ENCODE measurements around the gene HADHA.
A peak's percentile ranks its signal among the peaks of the same experiment; 100 is the strongest.
"Not testable (repeated sequence)": the region's sequence is repeated elsewhere in the genome, so short reads cannot be mapped to it uniquely, and the experiment has no call there.

Gene HADHA

GRCh38 chr2:26166541-26166940 is 77.9 kb downstream of the HADHA start:
- H3K27ac ChIP-seq (ENCODE audit: low read length, poor library complexity, severe bottlenecking); H3K23ac ChIP-seq (ENCODE audit: low read length in 2 of 2); H2AFZ ChIP-seq (ENCODE audit: low read depth, low read length); H2AK5ac ChIP-seq (ENCODE audit: low read length, severe bottlenecking); H4K91ac ChIP-seq (ENCODE audit: low read length); H3K36me3 ChIP-seq (ENCODE audit: control insufficient read depth in 1 of 2, insufficient read depth in 2 of 2, low read depth in 1 of 2, low read length in 2 of 2); H2BK120ac ChIP-seq (ENCODE audit: low read depth, low read length); H3K4me3 ChIP-seq (ENCODE audit: insufficient read depth in 1 of 2, low read depth in 1 of 2, low read length in 2 of 2); H3K4me2 ChIP-seq (ENCODE audit: low read length, poor library complexity, severe bottlenecking); H2BK12ac ChIP-seq (ENCODE audit: low read length in 2 of 2); H3K79me1 ChIP-seq (replicated peaks; ENCODE audit: low read length, poor library complexity, severe bottlenecking); H3K4ac ChIP-seq (ENCODE audit: low read depth in 1 of 2, low read length in 2 of 2); H3K14ac ChIP-seq (ENCODE audit: low read length in 2 of 2); H2BK5ac ChIP-seq (ENCODE audit: low read depth, low read length, poor library complexity, severe bottlenecking); H3K18ac ChIP-seq (ENCODE audit: low read depth in 1 of 2, low read length in 2 of 2); H3K9ac ChIP-seq (ENCODE audit: low read length); H4K8ac ChIP-seq (ENCODE audit: low read length); H3K9me3 ChIP-seq (ENCODE audit: control insufficient read depth, low read length); H3K4me1 ChIP-seq (ENCODE audit: control insufficient read depth, insufficient read depth, low read depth, low read length); H2BK15ac ChIP-seq (ENCODE audit: low read depth, poor library complexity, severe bottlenecking): not testable (repeated sequence)
- DNase-seq, result peak; percentile 34
- H3K27me3 ChIP-seq (ENCODE audit: control insufficient read depth in 1 of 2, insufficient read depth in 1 of 2, low read length in 2 of 2), result peaks cover 0 to 13% of the 10 kb centered on the region in 2 experiments
- 95% methylated on average over 4 of the region's 6 CpGs for WGBS

GRCh38 chr2:26165403-26165802 is 79.0 kb downstream of the HADHA start:
- Histone ChIP-seq H2AFZ (ENCODE audit: low read depth, low read length) (no peak overlapping the region), H2BK15ac (ENCODE audit: low read depth, poor library complexity, severe bottlenecking) (no peak overlapping the region), H3K4me1 (ENCODE audit: control insufficient read depth, insufficient read depth, low read depth, low read length) (no peaks in the 10 kb centered on the region), H2BK120ac (ENCODE audit: low read depth, low read length) (no peak overlapping the region), H3K23ac (ENCODE audit: low read length in 2 of 2) (no peak overlapping the region), H3K18ac (ENCODE audit: low read depth in 1 of 2, low read length in 2 of 2) (no peak overlapping the region), H2AK5ac (ENCODE audit: low read length, severe bottlenecking) (no peak overlapping the region), H4K8ac (ENCODE audit: low read length) (no peak overlapping the region), H3K14ac (ENCODE audit: low read length in 2 of 2) (no peak overlapping the region), H2BK5ac (ENCODE audit: low read depth, low read length, poor library complexity, severe bottlenecking) (no peak overlapping the region), H3K36me3 (ENCODE audit: control insufficient read depth in 1 of 2, insufficient read depth in 2 of 2, low read depth in 1 of 2, low read length in 2 of 2) (peaks cover 0 to 2% of the 10 kb centered on the region in 2 experiments), H3K79me1 (replicated peaks; ENCODE audit: low read length, poor library complexity, severe bottlenecking) (no peaks in the 10 kb centered on the region), H3K9me3 (ENCODE audit: control insufficient read depth, low read length) (no peaks in the 10 kb centered on the region), H3K4ac (ENCODE audit: low read depth in 1 of 2, low read length in 2 of 2) (no peak overlapping the region), H3K4me2 (ENCODE audit: low read length, poor library complexity, severe bottlenecking) (no peak overlapping the region), H3K9ac (ENCODE audit: low read length) (no peak overlapping the region), H3K4me3 (ENCODE audit: insufficient read depth in 1 of 2, low read depth in 1 of 2, low read length in 2 of 2) (no peak overlapping the region), H3K27me3 (ENCODE audit: control insufficient read depth in 1 of 2, insufficient read depth in 1 of 2, low read length in 2 of 2) (peaks cover 0 to 5% of the 10 kb centered on the region in 2 experiments), H3K27ac (ENCODE audit: low read length, poor library complexity, severe bottlenecking) (no peak overlapping the region), H4K91ac (ENCODE audit: low read length) (no peak overlapping the region), H2BK12ac (ENCODE audit: low read length in 2 of 2) (no peak overlapping the region)
- no peak for DNase-seq
- WGBS, result 92% methylated on average over 2 of the region's 4 CpGs

GRCh38 chr2:26164641-26165211 is 79.7 kb downstream of the HADHA start:
- Histone ChIP-seq H2BK15ac (ENCODE audit: low read depth, poor library complexity, severe bottlenecking) (no peak overlapping the region), H2BK12ac (ENCODE audit: low read length in 2 of 2) (no peak overlapping the region), H3K14ac (ENCODE audit: low read length in 2 of 2) (peak overlapping the region in 1 of 2 experiments; percentile 11), H3K27me3 (ENCODE audit: control insufficient read depth in 1 of 2, insufficient read depth in 1 of 2, low read length in 2 of 2) (no peaks in the 10 kb centered on the region), H2AFZ (ENCODE audit: low read depth, low read length) (no peak overlapping the region), H4K8ac (ENCODE audit: low read length) (no peak overlapping the region), H3K27ac (ENCODE audit: low read length, poor library complexity, severe bottlenecking) (no peak overlapping the region), H3K4me1 (ENCODE audit: control insufficient read depth, insufficient read depth, low read depth, low read length) (no peaks in the 10 kb centered on the region), H3K23ac (ENCODE audit: low read length in 2 of 2) (no peak overlapping the region), H3K36me3 (ENCODE audit: control insufficient read depth in 1 of 2, insufficient read depth in 2 of 2, low read depth in 1 of 2, low read length in 2 of 2) (no peaks in the 10 kb centered on the region), H3K4me3 (ENCODE audit: insufficient read depth in 1 of 2, low read depth in 1 of 2, low read length in 2 of 2) (no peak overlapping the region), H3K4me2 (ENCODE audit: low read length, poor library complexity, severe bottlenecking) (no peak overlapping the region), H4K91ac (ENCODE audit: low read length) (no peak overlapping the region), H2BK120ac (ENCODE audit: low read depth, low read length) (no peak overlapping the region), H3K4ac (ENCODE audit: low read depth in 1 of 2, low read length in 2 of 2) (no peak overlapping the region), H3K9me3 (ENCODE audit: control insufficient read depth, low read length) (no peaks in the 10 kb centered on the region), H3K79me1 (replicated peaks; ENCODE audit: low read length, poor library complexity, severe bottlenecking) (no peaks in the 10 kb centered on the region), H2BK5ac (ENCODE audit: low read depth, low read length, poor library complexity, severe bottlenecking) (no peak overlapping the region), H3K9ac (ENCODE audit: low read length) (no peak overlapping the region), H2AK5ac (ENCODE audit: low read length, severe bottlenecking) (no peak overlapping the region), H3K18ac (ENCODE audit: low read depth in 1 of 2, low read length in 2 of 2) (no peak overlapping the region)
- DNase-seq, result no peak
- WGBS, result 96% methylated on average over 5 of the region's 8 CpGs

GRCh38 chr2:26164231-26164630 is 80.2 kb downstream of the HADHA start:
- no peaks in the 10 kb centered on the region for H3K9me3 ChIP-seq (ENCODE audit: control insufficient read depth, low read length)
- no peak overlapping the region for H3K14ac ChIP-seq (ENCODE audit: low read length in 2 of 2)
- no peak overlapping the region for H3K4ac ChIP-seq (ENCODE audit: low read depth in 1 of 2, low read length in 2 of 2)
- H2BK5ac ChIP-seq (ENCODE audit: low read depth, low read length, poor library complexity, severe bottlenecking), result no peak overlapping the region
- no peak overlapping the region for H3K4me3 ChIP-seq (ENCODE audit: insufficient read depth in 1 of 2, low read depth in 1 of 2, low read length in 2 of 2)
- H3K9ac ChIP-seq (ENCODE audit: low read length), result no peak overlapping the region
- H3K4me1 ChIP-seq (ENCODE audit: control insufficient read depth, insufficient read depth, low read depth, low read length), result no peaks in the 10 kb centered on the region
- H3K4me2 ChIP-seq (ENCODE audit: low read length, poor library complexity, severe bottlenecking), result no peak overlapping the region
- no peak overlapping the region for H2BK120ac ChIP-seq (ENCODE audit: low read depth, low read length)
- no peaks in the 10 kb centered on the region for H3K27me3 ChIP-seq (ENCODE audit: control insufficient read depth in 1 of 2, insufficient read depth in 1 of 2, low read length in 2 of 2)
- H4K8ac ChIP-seq (ENCODE audit: low read length), result no peak overlapping the region
- H3K18ac ChIP-seq (ENCODE audit: low read depth in 1 of 2, low read length in 2 of 2), result no peak overlapping the region
- H2BK15ac ChIP-seq (ENCODE audit: low read depth, poor library complexity, severe bottlenecking), result no peak overlapping the region
- WGBS, result 71% methylated on average over 1 of the region's 1 CpG
- H2BK12ac ChIP-seq (ENCODE audit: low read length in 2 of 2), result no peak overlapping the region
- H4K91ac ChIP-seq (ENCODE audit: low read length), result no peak overlapping the region
- no peaks in the 10 kb centered on the region for H3K36me3 ChIP-seq (ENCODE audit: control insufficient read depth in 1 of 2, insufficient read depth in 2 of 2, low read depth in 1 of 2, low read length in 2 of 2)
- no peak overlapping the region for H3K23ac ChIP-seq (ENCODE audit: low read length in 2 of 2)
- H3K27ac ChIP-seq (ENCODE audit: low read length, poor library complexity, severe bottlenecking), result no peak overlapping the region
- H3K79me1 ChIP-seq (replicated peaks; ENCODE audit: low read length, poor library complexity, severe bottlenecking), result no peaks in the 10 kb centered on the region
- no peak overlapping the region for H2AFZ ChIP-seq (ENCODE audit: low read depth, low read length)
- DNase-seq, result no peak
- no peak overlapping the region for H2AK5ac ChIP-seq (ENCODE audit: low read length, severe bottlenecking)
